Activated CD4-positive, CD25-positive, alpha-beta regulatory T cell treated with anti-CD3 and anti-CD28 coated beads, Interleukin-2, amount 50 U/mL, for 24 hours (primary cell): ENCODE data around the gene RSRP1.
"Not testable (repeated sequence)": the region's sequence is repeated elsewhere in the genome, so short reads cannot be mapped to it uniquely, and the experiment has no call there.

Source experiments
- ATAC-seq, 2 donors: fragments of 150-1000 bp; cut with Tn5 transposase; one replicate each; pipeline ENCODE4 v1.10.0; 2021; ENCODE audit warnings: mild to moderate bottlenecking in 1 of 2, moderate library complexity in 1 of 2

The RSRP1 gene, protein sequence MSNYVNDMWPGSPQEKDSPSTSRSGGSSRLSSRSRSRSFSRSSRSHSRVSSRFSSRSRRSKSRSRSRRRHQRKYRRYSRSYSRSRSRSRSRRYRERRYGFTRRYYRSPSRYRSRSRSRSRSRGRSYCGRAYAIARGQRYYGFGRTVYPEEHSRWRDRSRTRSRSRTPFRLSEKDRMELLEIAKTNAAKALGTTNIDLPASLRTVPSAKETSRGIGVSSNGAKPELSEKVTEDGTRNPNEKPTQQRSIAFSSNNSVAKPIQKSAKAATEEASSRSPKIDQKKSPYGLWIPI

DNA sequence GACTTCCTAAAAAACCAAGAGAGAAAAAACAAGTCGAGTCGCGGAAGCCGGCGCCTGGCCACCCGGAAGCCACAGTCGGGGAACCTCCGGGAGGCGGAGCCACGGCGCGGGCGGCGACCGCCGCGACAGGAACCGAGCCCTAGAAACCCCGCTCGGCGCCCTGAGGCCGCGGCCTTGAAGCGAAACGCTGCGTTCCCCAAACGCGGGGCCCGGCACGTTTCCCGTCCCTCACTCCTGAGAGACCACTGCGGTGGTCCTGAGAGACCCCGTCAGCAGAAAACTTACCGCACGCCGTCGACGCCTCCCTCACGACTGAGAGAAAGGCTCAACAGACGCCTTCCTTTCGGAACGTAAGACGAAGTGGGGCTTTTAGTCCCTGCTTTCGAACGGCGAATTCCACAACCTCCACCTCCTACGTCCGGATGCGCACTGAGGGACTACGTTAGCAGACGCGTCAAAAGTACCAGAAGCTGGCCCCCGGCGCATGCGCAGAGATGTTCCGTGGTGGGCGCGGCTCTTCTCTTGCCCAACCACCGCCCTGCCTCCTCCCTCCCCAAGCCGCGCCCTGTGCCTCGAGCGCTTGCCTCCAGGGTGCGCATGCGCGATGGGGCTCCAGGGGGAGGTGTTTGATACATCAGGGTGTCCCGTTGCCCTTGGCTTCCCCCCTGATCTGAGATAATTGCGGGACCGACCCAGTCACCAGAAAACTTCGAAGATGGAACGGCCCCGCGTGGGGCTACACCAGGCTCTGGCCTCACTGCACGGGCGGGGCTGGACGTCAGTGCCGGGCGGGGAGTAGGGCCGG is at the start of gene RSRP1:
TSS of gene RSRP1 (minus strand) at position 431 of the 805 bp plus-strand sequence. CDS start 491 bp downstream, outside the sequence.
- ATAC-seq = peak; percentile 90

DNA sequence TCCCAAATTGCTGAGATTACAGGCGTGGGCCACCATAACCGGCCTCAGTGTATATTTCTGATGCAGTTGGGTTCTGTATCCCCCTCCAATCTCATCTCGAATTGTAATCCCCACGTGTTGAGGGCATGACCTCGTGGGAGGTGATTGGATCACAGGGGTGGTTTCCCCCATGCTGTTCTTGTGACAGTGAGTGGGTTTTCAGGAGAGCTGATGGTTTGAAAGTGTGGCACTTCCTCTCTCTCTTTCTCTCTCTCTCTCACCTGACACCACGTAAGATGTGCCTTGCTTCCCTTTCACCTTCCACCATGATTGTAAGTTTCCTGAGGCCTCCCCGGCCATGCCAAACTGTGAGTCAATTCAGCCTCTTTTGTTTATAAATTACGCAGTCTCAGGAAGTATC is 49.2 kb upstream of the RSRP1 start:
- not testable (repeated sequence) for ATAC-seq

DNA sequence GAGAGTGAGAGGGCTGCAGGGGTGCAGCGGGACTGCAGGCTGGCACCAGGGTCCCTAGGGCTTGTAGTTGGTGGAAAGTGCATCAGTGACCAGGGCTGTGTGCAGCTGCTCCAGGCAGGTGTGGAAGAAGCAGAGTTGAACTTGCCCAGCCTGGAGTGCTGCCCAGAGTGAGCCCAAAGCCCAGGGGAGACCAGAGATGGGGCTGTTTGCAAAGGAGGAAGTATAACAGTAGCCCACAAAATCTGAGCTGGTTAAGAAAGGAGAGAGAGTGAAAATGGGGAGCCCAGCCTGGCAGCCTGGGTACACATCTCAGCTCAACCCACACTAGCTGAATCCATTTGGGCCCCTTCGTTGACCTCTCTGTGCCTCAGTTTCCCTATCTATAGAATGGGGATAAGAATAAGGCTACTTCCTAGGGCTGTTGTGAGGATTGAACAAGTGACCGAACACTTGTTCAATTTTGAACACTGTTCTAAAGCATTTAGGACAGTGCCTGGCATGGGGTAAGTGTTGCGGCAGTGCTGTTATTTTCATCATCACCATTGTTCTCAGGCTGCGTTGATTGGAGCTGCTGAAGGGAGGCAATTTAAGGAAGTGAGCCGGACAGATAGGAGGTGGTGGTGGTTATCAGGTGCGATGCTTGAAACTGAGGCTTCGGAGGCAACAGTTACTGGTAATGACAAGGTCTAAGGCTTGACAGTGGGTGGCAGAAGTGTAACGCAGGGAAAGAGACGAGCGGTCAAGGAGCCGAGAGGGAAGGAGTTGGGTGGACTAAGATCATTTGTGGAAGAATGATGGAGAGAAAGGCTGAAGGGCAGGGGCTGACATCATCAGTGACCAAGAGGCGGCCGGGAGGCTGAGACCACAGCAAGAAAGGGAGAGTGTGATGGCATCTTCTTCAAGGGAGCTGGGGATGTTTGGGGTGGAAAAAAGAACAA is 47.9 kb upstream of the RSRP1 start:
- ATAC-seq = not testable (repeated sequence)

DNA sequence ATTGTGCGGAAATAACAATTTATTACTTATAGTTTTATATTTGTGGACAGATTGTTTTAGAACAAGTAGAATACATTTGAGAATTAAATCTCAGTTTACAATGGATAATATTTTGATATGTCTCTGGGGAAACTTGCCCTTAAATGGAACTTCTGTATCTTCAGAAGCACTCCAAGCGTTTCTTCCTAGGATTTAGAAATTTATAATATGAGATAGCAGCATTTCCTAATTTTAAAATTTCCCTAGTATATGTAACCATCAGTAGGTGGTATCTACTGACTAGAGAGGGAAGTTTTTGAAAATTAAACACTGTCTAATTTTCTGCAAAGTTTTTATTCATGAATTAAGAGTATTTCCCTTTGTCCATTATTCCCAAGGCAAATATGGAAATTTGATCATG is 46.2 kb upstream of the RSRP1 start:
- ATAC-seq = not testable (repeated sequence)

DNA sequence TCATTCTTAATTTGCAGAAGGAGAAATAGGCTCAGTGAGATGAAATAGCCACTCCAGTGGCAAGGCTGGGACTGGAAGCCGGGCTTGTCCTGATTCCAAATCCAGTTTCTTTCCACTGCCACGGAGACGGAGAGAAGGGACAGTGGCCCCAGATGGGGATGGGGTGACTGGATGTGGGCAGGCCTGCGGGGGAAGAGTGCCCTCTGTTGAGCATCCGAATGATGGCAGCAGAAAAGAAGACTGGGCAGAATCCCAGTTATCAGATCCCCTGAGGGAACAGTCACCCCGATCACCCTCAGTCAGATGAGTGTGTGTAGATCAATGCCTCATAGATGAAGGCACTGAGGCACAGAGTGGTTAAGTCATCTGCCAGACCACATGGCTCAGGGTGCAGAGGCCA is 42.8 kb upstream of the RSRP1 start:
- peak in 1 of 2 donors; percentile 25 for ATAC-seq

DNA sequence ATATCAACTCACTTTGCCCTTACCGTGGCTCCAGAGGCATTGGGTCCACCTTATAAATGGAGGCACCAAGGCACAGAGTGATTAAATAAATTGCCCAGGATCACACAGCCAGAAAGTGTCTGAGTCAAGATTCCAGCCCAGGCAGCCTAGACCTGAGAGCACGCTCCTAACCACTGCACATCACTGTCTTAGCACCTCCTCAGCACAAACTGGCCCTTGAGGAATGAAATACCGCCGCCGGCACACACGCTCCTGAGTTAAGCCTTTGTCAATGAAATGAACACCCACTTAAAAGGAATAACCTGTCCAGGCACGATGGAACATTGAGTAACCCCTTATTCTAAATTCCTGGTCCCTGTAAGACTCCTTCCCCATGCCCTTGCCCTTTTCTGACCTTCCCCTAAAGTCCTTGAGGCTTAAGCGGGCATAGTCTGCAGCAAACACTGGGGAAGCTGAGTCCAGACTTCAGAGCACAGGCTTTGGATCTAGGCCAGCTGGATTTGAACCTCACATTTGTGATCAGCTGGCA is 41.4 kb upstream of the RSRP1 start:
- not testable (repeated sequence) for ATAC-seq

DNA sequence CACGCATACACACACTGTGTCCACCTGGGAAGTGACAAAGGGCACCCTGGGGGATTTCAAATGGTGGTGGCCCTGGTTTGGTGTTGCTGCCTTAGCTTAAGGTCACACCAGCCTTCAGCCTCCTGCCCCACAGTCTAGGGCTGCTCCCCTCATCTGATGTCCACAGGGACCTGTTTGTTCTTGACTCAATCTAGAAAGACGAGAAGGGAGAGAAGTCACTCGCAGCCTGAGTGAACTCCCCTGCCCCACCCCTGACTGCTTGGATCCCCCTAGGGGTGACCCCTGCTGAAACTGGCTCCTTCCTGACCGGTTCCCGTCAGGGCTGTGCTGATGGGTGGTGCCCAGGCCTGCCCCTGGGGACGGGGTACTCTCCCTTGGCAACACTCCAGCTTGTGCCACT is 39.9 kb upstream of the RSRP1 start:
- peak in 1 of 2 donors; percentile 17 for ATAC-seq

DNA sequence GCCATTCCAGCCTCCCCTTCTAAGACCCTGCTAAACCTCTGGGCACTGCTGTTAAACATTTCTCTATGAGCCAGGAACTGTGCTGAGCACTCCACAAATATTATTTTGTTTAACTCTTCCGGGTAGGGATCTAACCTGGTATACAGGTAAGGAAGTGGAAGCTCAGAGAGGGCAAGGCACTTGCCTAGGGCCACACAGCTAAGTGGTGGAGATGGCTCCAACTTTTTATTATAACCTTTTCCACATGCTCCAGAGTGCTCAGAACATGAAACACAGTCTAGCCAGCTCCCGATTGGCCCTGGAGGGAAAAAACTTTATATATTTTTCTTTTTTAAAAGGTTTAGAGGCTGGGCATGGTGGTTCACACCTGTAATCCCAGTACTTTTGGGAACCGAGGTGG is 38.6 kb upstream of the RSRP1 start:
- not testable (repeated sequence) for ATAC-seq

DNA sequence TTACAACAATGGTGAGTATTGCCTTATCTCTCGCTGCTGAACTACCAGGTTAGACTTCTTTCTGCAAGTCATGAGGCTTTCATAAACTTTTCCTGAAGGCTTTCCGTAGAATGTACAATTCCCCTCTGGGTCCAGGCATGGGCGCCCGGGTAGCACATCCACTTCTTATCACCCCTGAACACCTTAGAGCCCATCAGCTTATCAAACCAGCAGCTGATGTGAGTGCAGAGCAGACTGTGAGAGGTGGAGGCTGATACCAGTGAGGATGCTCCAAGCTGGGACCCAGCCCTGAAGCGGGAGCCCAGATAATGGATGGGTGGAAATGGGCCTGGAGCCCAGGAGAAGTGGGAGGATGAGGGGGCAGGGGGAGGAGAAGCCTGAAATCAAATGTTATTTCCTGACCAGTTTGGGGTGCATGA is 32.4 kb upstream of the RSRP1 start:
- not testable (repeated sequence) for ATAC-seq

DNA sequence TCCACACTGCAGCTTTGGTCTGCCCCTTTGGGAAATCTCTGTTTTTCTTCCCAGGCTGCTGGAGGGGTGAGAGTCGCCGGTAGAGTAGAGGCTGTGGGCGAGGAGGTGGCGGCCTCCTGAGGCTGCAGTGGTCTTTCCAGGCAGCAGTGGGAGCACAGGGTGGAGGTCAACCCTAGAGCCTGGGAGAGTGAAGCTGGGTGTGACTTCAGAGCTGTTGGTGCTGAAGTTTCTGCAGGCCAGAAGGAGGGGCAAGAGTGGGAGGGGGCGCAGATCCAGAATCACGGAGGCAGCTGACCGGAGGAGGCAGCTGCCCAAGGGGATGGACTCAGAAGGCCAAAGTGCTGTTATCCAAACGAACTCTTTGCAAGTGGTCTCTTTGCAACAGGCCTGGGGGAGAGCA is 31.5 kb upstream of the RSRP1 start:
- not testable (repeated sequence) for ATAC-seq

DNA sequence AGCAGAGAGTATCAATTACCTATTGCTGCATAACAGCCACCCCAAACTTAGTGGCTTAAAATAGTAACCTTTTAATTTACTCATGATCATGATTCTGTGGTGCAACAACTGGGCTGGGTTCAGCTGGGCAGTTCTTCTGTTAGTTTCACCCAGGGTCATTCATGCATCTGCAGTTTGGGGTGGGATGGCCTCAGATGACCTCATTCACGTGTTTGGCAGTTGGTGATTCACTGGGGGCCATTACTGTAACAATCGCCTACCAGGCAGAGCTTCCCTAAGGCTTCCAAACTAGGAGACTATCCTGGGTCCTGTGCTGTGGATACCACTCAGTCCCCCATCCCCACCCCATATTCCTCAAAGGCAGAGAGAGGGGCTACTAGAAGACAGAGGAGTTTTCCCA is 31.1 kb upstream of the RSRP1 start:
- not testable (repeated sequence) for ATAC-seq

DNA sequence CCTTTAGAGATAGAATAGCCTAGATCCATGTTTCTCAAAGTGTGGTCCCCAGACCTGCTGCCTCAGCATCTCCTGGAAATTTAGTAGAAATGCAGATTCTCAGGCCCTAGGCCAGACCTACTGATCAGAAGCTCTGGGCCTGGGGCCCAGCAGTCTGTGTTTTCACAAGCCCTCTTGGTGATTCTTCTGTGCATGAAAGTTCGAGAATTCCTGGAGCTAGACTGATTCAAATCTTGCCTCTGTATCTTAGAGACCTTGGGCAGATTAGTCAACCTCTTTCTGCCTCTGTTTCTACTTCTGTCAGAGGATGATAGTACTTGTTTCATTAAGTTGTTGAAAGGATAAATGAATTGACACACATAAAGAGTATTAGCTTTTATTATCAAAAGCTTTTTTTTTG is 30.0 kb upstream of the RSRP1 start:
- ATAC-seq = not testable (repeated sequence)

DNA sequence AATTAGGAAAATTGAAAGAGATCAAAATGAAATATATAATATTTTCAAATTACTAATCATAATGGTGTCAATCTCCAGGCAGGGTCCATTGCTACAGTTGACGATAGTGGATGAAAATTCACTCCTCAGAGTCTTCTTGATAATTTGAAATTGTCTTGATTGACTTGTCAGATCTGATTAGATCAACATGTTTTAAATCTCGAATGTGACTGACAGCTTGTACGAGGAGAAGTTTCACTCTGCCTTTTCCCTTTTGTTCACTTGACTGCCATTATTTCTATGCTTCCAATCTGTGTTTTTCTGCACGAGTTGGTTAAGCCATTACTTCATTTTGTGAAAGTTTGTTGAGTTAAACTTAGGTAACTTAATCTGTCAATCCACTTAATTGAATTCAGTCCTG is 28.4 kb upstream of the RSRP1 start:
- ATAC-seq = not testable (repeated sequence)

DNA sequence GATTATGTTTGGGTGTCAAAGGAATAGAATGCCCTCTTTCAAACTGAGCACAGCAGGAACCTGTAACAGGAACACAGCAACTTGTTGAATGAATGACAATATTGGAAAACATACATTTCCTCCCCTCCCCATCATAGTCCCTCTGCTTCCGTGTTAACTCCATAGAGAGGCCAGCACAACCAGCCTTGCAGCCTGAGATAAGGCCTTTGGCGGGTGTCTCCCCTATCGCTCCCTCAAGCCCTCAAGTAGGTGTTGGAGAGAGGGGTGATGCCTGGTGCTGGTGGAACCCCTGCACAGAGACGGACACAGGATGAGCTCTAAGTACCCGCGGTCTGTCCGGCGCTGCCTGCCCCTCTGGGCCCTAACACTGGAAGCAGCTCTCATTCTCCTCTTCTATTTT is 25.0 kb upstream of the RSRP1 start, which contains the start of gene RHD:
TSS of gene RHD (plus strand) at position 272 of the 400 bp plus-strand sequence. CDS start at position 311, 39 bp downstream.
- not testable (repeated sequence) for ATAC-seq

DNA sequence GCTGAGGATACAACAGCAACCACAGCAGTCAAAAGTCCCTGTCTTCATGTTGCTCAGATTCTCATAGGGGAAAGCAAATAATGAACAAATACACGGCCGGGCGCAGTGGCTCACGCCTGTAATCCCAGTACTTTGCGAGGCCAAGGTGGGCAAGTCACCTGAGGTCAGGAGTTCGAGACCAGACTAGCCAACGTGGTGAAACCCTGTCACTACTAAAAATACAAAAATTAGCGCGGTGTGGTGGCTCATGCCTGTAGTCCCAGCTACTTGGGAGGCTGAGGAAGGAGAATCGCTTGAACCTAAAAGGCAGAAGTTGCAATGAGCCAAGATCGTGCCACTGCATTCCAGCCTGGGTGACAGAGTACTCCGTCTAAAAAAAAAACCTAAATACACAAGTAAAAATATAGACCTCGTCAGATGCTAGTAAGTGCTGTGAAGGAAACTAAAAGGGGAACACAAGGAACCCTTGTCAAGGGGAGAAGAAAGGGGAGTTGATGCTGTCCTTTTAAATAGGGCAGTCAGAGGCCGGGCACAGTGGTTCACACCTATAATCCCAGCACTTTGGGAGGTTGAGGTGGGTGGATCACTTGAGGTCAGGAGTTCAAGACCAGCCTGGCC is 21.0 kb upstream of the RSRP1 start:
- ATAC-seq = not testable (repeated sequence)

DNA sequence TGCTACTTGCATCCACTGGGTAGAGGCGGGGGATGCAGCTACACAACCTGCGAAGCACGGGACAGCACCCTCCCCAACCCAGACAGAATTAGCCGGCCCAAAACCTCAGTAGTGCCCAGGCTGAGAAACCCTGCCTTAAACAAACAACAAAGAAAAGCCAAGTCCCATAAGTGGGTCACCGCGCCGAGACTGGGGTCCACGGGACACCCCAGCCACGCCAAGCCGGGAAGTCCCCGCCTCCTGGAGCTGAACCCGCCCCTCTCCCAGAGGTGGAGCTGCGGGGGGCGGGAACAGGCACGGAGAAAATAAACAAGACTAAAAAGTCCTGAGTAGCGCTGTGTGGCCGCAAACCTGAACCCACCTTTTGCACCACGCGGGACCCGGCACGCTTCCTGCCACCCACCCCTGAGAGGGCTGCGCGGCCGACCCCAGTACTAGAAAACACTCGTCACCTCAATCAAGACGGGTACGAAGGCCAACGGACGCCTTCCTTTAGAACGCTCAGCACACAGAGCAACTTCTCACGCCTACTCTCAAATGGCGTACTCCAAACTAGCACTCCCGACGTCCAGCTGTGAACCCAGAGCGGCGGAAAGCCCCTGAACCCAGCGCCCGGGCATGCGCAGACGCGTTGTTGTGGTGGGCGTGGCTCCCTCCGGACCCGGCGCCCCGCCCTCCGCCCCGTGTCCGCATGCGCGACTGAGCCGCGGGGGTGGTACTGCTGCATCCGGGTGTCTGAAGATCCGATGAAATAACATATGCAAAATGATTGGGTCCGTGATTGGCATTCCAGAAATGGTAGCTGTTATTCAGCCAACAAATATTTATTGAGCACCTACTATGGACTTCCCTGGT is 20.3 kb upstream of the RSRP1 start:
- ATAC-seq = peak; percentile 80 to 81

DNA sequence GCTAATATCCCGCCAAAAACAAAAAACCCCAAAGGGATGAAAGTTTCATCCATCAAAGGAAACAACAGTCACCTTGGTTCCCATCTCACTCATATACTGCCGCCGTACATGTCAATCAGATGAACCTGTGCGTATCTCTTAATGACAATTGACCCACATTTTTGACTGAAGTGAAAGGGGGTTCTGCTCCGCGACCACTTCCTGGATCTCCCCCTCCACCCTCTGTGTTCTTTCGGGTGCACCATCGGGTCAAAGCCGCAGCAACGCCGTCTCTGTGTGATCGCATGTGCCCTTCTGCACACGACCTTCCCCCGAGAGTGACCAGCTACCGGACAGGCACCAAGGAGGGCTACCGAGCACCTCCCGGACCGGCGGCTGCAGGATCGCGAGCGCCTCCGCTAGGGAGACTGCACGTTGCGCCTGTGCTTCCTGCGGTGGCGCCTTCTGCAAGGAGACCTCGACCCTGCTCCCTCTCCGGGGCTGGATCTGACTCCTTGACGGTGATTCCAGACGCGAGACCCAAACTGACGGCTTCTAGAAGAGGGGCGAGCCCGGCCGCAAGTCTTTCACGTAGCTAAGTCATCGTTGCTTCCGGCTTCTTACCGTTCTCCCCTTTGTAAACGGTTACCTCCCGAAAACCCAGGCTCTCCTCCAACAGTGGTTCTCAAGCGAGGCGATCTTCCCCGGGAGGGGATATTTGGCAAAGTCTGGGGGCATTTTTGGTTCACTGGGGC is 19.5 kb upstream of the RSRP1 start:
- peak; percentile 34 to 39 for ATAC-seq

DNA sequence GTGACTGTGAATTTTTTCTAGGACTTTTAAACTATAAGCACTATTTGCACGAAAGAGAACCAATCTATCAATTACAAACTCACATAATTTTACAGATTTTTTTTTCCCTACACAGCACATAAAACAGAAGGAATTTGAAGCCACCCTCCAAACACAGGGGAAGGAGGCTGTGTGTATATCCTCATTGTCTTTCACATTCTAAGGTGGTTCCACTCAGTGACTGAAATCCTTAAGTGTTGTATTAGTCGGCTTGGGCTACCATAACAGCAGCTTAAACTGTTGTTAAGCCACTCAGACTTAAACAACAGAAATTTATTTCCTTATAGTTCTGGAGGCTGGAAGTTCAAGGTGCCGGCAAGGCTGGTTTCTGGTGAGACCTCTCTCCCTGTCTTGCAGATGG is 13.1 kb upstream of the RSRP1 start:
- ATAC-seq = not testable (repeated sequence)

DNA sequence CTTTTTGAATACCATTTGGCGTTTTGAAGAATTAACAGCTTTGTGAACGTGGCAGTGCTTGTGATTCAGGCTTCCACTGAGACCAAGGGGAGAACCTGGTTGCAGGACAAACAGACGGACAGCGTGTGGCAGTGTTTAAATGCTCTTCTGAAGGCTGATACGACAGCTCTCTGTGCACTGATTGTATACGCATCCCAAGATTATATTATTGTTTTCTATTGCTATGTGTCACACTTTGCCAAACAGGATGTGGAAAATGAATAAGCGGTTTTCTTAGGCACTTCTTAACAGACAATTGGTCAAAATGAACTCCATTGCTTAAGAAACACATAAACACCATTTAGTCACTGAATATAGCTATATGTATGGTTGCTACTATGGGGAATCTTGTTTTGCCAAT is 12.6 kb upstream of the RSRP1 start:
- peak; percentile 56 to 59 for ATAC-seq

DNA sequence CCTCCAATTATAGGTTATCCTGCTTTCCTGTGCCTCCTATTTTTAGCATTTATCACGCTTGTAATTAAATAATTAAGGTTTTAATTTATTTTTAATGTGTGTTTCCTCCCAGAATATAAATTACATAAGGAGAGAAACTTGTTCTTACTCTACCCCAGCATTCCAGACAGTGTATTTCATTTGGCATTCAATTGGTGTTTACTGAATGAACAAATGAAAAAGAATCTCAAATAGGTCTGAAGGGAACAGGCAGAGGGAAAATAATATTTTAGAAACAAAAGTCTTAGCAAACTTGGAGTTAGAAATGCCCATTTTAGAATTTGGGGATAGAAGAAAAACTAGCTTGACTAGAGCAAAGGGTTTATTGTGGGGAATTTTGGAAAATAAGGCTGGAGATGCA is 9.9 kb upstream of the RSRP1 start:
- no peak for ATAC-seq
